ENCODE measurements around the gene SLAMF6.
"Not testable (repeated sequence)": the region's sequence is repeated elsewhere in the genome, so short reads cannot be mapped to it uniquely, and the experiment has no call there.

Gene SLAMF6

GRCh38 chr1:160500321-160500990 lies 22.6 kb downstream of the SLAMF6 start:
- no peak for DNase-seq

GRCh38 chr1:160499631-160500030 lies 23.4 kb downstream of the SLAMF6 start:
- no peak for DNase-seq

GRCh38 chr1:160498301-160499065 lies 24.6 kb downstream of the SLAMF6 start:
- not testable (repeated sequence) for DNase-seq

GRCh38 chr1:160496334-160496733 lies 26.7 kb downstream of the SLAMF6 start:
- no peak for DNase-seq

GRCh38 chr1:160494620-160495019 lies 28.4 kb downstream of the SLAMF6 start:
- no peak for DNase-seq

GRCh38 chr1:160492617-160493016 lies 30.4 kb downstream of the SLAMF6 start:
- DNase-seq: no peak

GRCh38 chr1:160491981-160492380 lies 31.1 kb downstream of the SLAMF6 start:
- DNase-seq: no peak

- DNase-seq: no peak
Measured at GRCh38 chr1:160491017-160491416, 32.0 kb downstream of the SLAMF6 start.

- peak; percentile 46 for DNase-seq
Measured at GRCh38 chr1:160489513-160490261, 33.4 kb downstream of the SLAMF6 start.

- no peak for DNase-seq
Measured at GRCh38 chr1:160488347-160489058, 34.6 kb downstream of the SLAMF6 start.

- no peak for DNase-seq
Measured at GRCh38 chr1:160486453-160486852, 36.6 kb downstream of the SLAMF6 start.

- DNase-seq: no peak
Measured at GRCh38 chr1:160483505-160484185, 39.4 kb downstream of the SLAMF6 start.

GRCh38 chr1:160481979-160482596 lies 41.0 kb downstream of the SLAMF6 start:
- DNase-seq: no peak

GRCh38 chr1:160480781-160481180 lies 42.3 kb downstream of the SLAMF6 start:
- DNase-seq: not testable (repeated sequence)

- not testable (repeated sequence) for DNase-seq
Measured at GRCh38 chr1:160479091-160479490, 44.0 kb downstream of the SLAMF6 start.

GRCh38 chr1:160474392-160475242 lies 48.4 kb downstream of the SLAMF6 start:
- no peak for DNase-seq

- DNase-seq: no peak
Measured at GRCh38 chr1:160472112-160472511, 50.9 kb downstream of the SLAMF6 start.

- DNase-seq: no peak
Measured at GRCh38 chr1:160471253-160471652, 51.8 kb downstream of the SLAMF6 start.

- DNase-seq: no peak
Measured at GRCh38 chr1:160467576-160467975, 55.5 kb downstream of the SLAMF6 start.

- no peak for DNase-seq
Measured at GRCh38 chr1:160466961-160467360, 56.1 kb downstream of the SLAMF6 start.

- DNase-seq: no peak
Measured at GRCh38 chr1:160465123-160465522, 57.9 kb downstream of the SLAMF6 start.

Measured in eye (tissue), 1 donor.